Measurements from ENCODE around the gene APIP.

The APIP gene

GRCh38 chr11:34887260-34887659 lies 28.9 kb downstream of the APIP start:
- DNase-seq (ENCODE audit: low spot score) = no peak

- no peak for DNase-seq (ENCODE audit: low spot score)
Observed at GRCh38 chr11:34886609-34887008, 29.6 kb downstream of the APIP start.

- no peak for DNase-seq (ENCODE audit: low spot score)
Observed at GRCh38 chr11:34881900-34882299, 34.3 kb downstream of the APIP start.

GRCh38 chr11:34877375-34877975 lies 38.7 kb downstream of the APIP start:
- no peak for DNase-seq (ENCODE audit: low spot score)

- no peak for DNase-seq (ENCODE audit: low spot score)
Observed at GRCh38 chr11:34874202-34874601, 42.0 kb downstream of the APIP start.

- DNase-seq (ENCODE audit: low spot score) = no peak
Observed at GRCh38 chr11:34870548-34871196, 45.5 kb downstream of the APIP start.

- DNase-seq (ENCODE audit: low spot score) = no peak
Observed at GRCh38 chr11:34869425-34869824, 46.8 kb downstream of the APIP start.

- DNase-seq (ENCODE audit: low spot score) = no peak
Observed at GRCh38 chr11:34866375-34866774, 49.8 kb downstream of the APIP start.

- no peak for DNase-seq (ENCODE audit: low spot score)
Observed at GRCh38 chr11:34865261-34865660, 50.9 kb downstream of the APIP start.

GRCh38 chr11:34864424-34864823 lies 51.8 kb downstream of the APIP start:
- DNase-seq (ENCODE audit: low spot score) = no peak

- DNase-seq (ENCODE audit: low spot score) = no peak
Observed at GRCh38 chr11:34863048-34863447, 53.1 kb downstream of the APIP start.

GRCh38 chr11:34860518-34860917 lies 55.7 kb downstream of the APIP start:
- DNase-seq (ENCODE audit: low spot score) = no peak

- DNase-seq (ENCODE audit: low spot score) = no peak
Observed at GRCh38 chr11:34860034-34860433, 56.1 kb downstream of the APIP start.

GRCh38 chr11:34859496-34859895 lies 56.7 kb downstream of the APIP start:
- no peak for DNase-seq (ENCODE audit: low spot score)

GRCh38 chr11:34857463-34857862 lies 58.7 kb downstream of the APIP start:
- DNase-seq (ENCODE audit: low spot score) = no peak

- no peak for DNase-seq (ENCODE audit: low spot score)
Observed at GRCh38 chr11:34856251-34856650, 59.9 kb downstream of the APIP start.

GRCh38 chr11:34855754-34856095 lies 60.5 kb downstream of the APIP start:
- no peak for DNase-seq (ENCODE audit: low spot score)

- no peak for DNase-seq (ENCODE audit: low spot score)
Observed at GRCh38 chr11:34855021-34855753, 61.0 kb downstream of the APIP start.

GRCh38 chr11:34851916-34852315 lies 64.3 kb downstream of the APIP start:
- DNase-seq (ENCODE audit: low spot score) = no peak

GRCh38 chr11:34850334-34850733 lies 65.8 kb downstream of the APIP start:
- no peak for DNase-seq (ENCODE audit: low spot score)

GRCh38 chr11:34846467-34846866 lies 69.7 kb downstream of the APIP start:
- no peak for DNase-seq (ENCODE audit: low spot score)

GRCh38 chr11:34844463-34845112 lies 71.6 kb downstream of the APIP start:
- no peak for DNase-seq (ENCODE audit: low spot score)

- no peak for DNase-seq (ENCODE audit: low spot score)
Observed at GRCh38 chr11:34843271-34843670, 72.9 kb downstream of the APIP start.

Measured in D341Med (cell line).